Measurements from ENCODE around the gene MRPL43.

MRPL43 gene

DNA sequence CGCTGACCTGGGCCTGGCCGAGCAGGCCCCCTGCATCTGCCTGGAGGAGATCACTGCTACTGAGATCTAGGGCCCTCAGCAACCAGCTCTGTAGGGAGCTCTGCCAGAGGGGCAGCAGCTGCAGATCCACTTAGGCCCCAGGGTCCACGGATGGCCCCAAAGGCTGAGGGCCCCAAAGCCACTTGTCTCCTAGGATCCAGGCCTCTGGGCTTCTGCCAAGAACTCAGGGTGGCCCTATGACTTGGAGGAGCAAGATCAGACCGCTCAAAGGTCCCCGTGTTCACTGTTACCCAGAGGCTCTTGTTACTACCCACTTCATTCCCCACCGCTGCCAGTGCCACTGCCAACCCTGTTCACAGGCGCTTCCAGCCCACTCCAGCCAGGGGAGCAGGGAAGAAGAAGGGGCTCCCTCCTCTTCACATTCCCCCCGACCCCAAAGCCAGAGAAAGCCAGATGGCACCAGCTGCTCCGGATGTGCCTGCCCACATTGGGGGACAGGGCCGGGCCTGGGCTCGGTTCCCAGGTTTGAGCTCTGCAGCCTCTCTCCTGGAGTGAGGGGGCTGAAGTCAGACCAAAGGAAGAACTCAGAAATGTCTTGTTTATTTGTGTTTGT, 19.9 kb upstream of the MRPL43 start:
- H3K4me3 ChIP-seq (ENCODE audit: low read depth, low read length): no peak overlapping the region
- DNase-seq (ENCODE audit: low read depth): no peak
- TF ChIP-seq, protein P1, sequence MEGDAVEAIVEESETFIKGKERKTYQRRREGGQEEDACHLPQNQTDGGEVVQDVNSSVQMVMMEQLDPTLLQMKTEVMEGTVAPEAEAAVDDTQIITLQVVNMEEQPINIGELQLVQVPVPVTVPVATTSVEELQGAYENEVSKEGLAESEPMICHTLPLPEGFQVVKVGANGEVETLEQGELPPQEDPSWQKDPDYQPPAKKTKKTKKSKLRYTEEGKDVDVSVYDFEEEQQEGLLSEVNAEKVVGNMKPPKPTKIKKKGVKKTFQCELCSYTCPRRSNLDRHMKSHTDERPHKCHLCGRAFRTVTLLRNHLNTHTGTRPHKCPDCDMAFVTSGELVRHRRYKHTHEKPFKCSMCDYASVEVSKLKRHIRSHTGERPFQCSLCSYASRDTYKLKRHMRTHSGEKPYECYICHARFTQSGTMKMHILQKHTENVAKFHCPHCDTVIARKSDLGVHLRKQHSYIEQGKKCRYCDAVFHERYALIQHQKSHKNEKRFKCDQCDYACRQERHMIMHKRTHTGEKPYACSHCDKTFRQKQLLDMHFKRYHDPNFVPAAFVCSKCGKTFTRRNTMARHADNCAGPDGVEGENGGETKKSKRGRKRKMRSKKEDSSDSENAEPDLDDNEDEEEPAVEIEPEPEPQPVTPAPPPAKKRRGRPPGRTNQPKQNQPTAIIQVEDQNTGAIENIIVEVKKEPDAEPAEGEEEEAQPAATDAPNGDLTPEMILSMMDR (IDR thresholded peaks at IDR 0.05; ENCODE audit: insufficient read depth, low read depth, low read length, missing control alignments): no peak

DNA sequence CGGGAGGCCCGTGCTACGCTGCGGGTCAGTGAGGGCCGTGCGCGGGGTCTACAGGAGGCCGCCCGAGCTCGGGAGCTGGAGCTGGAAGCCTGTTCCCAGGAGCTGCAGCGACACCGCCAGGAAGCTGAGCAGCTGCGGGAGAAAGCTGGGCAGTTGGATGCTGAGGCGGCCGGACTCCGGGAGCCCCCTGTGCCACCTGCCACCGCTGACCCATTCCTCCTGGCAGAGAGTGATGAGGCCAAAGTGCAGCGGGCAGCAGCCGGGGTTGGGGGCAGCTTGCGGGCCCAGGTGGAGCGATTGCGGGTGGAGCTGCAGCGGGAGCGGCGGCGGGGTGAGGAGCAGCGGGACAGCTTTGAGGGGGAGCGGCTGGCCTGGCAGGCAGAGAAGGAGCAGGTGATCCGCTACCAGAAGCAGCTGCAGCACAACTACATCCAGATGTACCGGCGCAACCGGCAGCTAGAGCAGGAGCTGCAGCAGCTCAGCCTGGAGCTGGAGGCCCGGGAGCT, 19.3 kb upstream of the MRPL43 start:
- TF ChIP-seq, protein P1 (IDR thresholded peaks at IDR 0.05; ENCODE audit: insufficient read depth, low read depth, low read length, missing control alignments): no peak

DNA sequence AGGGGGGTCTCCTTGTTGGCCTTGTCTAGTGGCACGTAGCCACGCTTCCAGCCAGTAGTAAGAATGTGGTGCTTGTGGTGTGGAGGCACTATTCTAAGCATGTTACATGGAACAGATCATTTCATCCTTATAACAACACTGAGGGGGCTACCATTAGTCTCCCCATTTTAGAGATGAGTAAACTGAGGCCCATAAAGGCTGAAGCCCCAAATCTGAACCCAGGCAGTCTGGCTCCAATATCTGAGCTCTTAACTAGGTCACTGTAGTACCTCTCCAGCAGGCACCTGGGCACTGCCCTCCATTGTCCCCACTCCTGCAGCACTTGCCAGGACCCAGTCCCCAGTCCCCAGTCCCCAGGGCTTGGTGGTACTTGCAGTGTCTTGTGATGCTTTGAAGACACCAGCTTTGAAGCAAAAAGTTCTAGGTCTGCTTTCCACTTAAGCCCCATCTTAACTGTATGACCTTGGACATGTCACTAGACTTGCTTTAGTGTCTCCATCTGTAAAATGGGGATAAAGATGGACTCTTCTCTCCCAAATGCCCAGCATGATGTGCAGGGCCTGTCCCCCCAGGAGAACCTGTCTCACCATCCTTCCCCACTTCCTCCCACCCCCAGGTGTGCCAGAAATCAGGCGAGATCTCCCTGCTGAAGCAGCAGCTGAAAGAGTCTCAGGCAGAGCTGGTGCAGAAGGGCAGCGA, 18.7 kb upstream of the MRPL43 start:
- DNase-seq (ENCODE audit: low read depth): no peak
- TF ChIP-seq, protein P1 (IDR thresholded peaks at IDR 0.05; ENCODE audit: insufficient read depth, low read depth, low read length, missing control alignments): no peak
- H3K4me3 ChIP-seq (ENCODE audit: low read depth, low read length): no peak overlapping the region

More for the DNA sequence above, 19.3 kb upstream of the MRPL43 start:
- no peak for DNase-seq (ENCODE audit: low read depth)
- H3K4me3 ChIP-seq (ENCODE audit: low read depth, low read length): no peak overlapping the region

DNA sequence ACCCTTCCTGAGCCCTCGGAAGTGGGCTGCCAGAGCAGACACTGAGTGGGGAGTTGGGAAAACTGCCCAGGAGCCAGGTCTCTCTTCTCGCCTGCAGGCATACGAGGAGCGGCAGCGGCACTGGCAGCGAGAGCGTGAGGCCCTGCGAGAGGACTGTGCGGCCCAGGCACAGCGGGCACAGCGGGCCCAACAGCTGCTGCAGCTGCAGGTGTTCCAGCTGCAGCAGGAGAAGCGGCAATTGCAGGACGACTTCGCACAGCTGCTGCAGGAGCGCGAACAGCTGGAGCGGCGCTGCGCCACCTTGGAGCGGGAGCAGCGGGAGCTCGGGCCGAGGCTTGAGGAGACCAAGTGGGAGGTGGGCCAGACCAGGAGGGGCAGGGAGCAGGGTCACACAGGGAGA, 18.1 kb upstream of the MRPL43 start:
- no peak for DNase-seq (ENCODE audit: low read depth)
- TF ChIP-seq, protein P1 (IDR thresholded peaks at IDR 0.05; ENCODE audit: insufficient read depth, low read depth, low read length, missing control alignments): no peak

DNA sequence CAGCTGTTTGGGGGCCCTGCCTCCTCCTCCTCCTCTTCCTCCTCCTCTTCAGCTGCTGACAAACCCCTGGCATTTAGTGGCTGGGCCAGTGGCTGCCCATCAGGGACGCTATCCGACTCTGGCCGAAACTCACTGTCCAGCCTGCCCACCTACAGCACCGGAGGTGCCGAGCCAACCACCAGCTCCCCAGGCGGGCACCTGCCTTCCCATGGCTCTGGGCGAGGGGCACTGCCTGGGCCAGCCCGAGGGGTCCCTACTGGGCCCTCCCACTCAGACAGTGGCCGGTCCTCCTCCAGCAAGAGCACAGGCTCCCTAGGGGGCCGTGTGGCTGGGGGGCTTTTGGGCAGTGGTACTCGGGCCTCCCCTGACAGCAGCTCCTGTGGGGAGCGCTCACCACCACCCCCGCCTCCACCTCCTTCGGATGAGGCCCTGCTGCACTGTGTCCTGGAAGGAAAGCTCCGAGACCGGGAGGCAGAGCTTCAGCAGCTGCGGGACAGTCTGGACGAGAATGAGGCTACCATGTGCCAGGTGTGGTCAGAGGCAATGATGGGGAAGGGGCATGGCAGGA, 16.4 kb upstream of the MRPL43 start:
- TF ChIP-seq, protein P1 (IDR thresholded peaks at IDR 0.05; ENCODE audit: insufficient read depth, low read depth, low read length, missing control alignments): no peak
- DNase-seq (ENCODE audit: low read depth): no peak

More for the DNA sequence above, 18.1 kb upstream of the MRPL43 start:
- no peak overlapping the region for H3K4me3 ChIP-seq (ENCODE audit: low read depth, low read length)

DNA sequence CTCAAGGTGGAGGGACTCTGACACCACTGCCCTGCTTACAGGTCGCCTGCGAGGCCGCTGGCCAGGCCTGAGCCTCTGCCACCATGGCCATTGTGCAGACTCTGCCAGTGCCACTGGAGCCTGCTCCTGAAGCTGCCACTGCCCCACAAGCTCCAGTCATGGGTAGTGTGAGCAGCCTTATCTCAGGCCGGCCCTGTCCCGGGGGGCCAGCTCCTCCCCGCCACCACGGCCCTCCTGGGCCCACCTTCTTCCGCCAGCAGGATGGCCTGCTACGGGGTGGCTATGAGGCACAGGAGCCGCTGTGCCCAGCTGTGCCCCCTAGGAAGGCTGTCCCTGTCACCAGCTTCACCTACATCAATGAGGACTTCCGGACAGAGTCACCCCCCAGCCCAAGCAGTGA, 15.2 kb upstream of the MRPL43 start:
- DNase-seq (ENCODE audit: low read depth): no peak
- no peak overlapping the region for H3K4me3 ChIP-seq (ENCODE audit: low read depth, low read length)
- TF ChIP-seq, protein P1 (IDR thresholded peaks at IDR 0.05; ENCODE audit: insufficient read depth, low read depth, low read length, missing control alignments): no peak

More for the DNA sequence above, 16.4 kb upstream of the MRPL43 start:
- no peak overlapping the region for H3K4me3 ChIP-seq (ENCODE audit: low read depth, low read length)
